NOMO-1 (cell line): Measurements from ENCODE around the gene SYDE2.
"Not testable (repeated sequence)": the region's sequence is repeated elsewhere in the genome, so short reads cannot be mapped to it uniquely, and the experiment has no call there.

Source experiments
- DNase-seq, 2 experiments: peaks; one replicate each; lab custom pipeline; 2025; ENCODE audit not compliant: unreplicated experiment in 2 of 2; lab: John Stamatoyannopoulos, UW

The SYDE2 gene

GRCh38 chr1:85219853-85220610 lies 19.2 kb upstream of the SYDE2 start:
- DNase-seq: no peak

GRCh38 chr1:85216697-85217096 lies 15.9 kb upstream of the SYDE2 start:
- DNase-seq: no peak

GRCh38 chr1:85214654-85215053 lies 13.8 kb upstream of the SYDE2 start:
- no peak for DNase-seq

- DNase-seq: no peak
Observed at GRCh38 chr1:85208488-85208887, 7.7 kb upstream of the SYDE2 start.

GRCh38 chr1:85203573-85204171 lies 2.9 kb upstream of the SYDE2 start:
- DNase-seq: no peak

- no peak for DNase-seq
Observed at GRCh38 chr1:85202864-85203255, 2.0 kb upstream of the SYDE2 start.

- DNase-seq: peak in 1 of 2 experiments; percentile 4
Observed at GRCh38 chr1:85202092-85202863, 1.5 kb upstream of the SYDE2 start.

- DNase-seq: peak in 1 of 2 experiments; percentile 20
Observed at GRCh38 chr1:85201340-85202091, 700 bp upstream of the SYDE2 start.

GRCh38 chr1:85199667-85200462 lies 951 bp downstream of the SYDE2 start:
- peak in 1 of 2 experiments; percentile 7 for DNase-seq

- no peak for DNase-seq
Observed at GRCh38 chr1:85198864-85199263, 2.0 kb downstream of the SYDE2 start.

- no peak for DNase-seq
Observed at GRCh38 chr1:85196358-85196757, 4.5 kb downstream of the SYDE2 start.

GRCh38 chr1:85195703-85196102 lies 5.1 kb downstream of the SYDE2 start:
- DNase-seq: no peak

- not testable (repeated sequence) for DNase-seq
Observed at GRCh38 chr1:85192129-85192528, 8.7 kb downstream of the SYDE2 start.

GRCh38 chr1:85189120-85189519 lies 11.7 kb downstream of the SYDE2 start:
- no peak for DNase-seq

GRCh38 chr1:85188530-85188929 lies 12.3 kb downstream of the SYDE2 start:
- no peak for DNase-seq

GRCh38 chr1:85187021-85187420 lies 13.8 kb downstream of the SYDE2 start:
- DNase-seq: not testable (repeated sequence)

- no peak for DNase-seq
Observed at GRCh38 chr1:85184245-85184644, 16.6 kb downstream of the SYDE2 start.

GRCh38 chr1:85182700-85183099 lies 18.1 kb downstream of the SYDE2 start:
- no peak for DNase-seq

- DNase-seq: no peak
Observed at GRCh38 chr1:85180869-85181268, 19.9 kb downstream of the SYDE2 start.

- DNase-seq: no peak
Observed at GRCh38 chr1:85179522-85179921, 21.3 kb downstream of the SYDE2 start.
